Caco-2 (cell line): Measurements from ENCODE around the gene ARMC2. TPM values are rescaled to one million over a fixed set of nuclear protein-coding genes. Genes with fewer than 3 reads are reported as not detected.

Experiments
- BruUV-seq: library from RNA; stranded (reverse); fragments of 400-500 nt; replicated peaks from 2 replicates; lab custom pipeline; 2021; lab: Mats Ljungman, UMichigan
- CTCF ChIA-PET: fragments of 300-600 bp; sonication (Branson Sonifier 250); formaldehyde crosslinking; loops from one replicate; lab custom pipeline; 2022; ENCODE audit warnings: antibody characterized with exemption; lab: Charles Lee
- POLR2A ChIA-PET: fragments of 300-600 bp; sonication (Branson Sonifier 250); formaldehyde crosslinking; loops from one replicate; lab custom pipeline; 2022; ENCODE audit warnings: antibody characterized with exemption; lab: Charles Lee
- DNase-seq, 2 experiments: peaks; one replicate each; pipeline versions ENCODE4 v3.0.0 to v3.0.0-alpha.2; 2020 to 2022
- H3K27me3 ChIP-seq: replicated peaks from 2 replicates; pipeline ENCODE4 v1.6.0; 2011; ENCODE audit warnings: low read length; ENCODE audit not compliant: control insufficient read depth, insufficient read depth
- H3K36me3 ChIP-seq: 2 replicates; pipeline ENCODE4 v1.5.1; 2011; ENCODE audit warnings: low read length; ENCODE audit not compliant: control insufficient read depth, insufficient read depth
- H3K4me1 ChIP-seq: fragments of 250-450 bp; sonication (Bioruptor Pico); 2 replicates; pipeline ENCODE4 v1.5.1; 2020; ENCODE audit warnings: mild to moderate bottlenecking
- H3K4me3 ChIP-seq: 2 replicates; pipeline ENCODE4 v1.5.1; 2011; ENCODE audit warnings: low read depth, mild to moderate bottlenecking, control low read depth, low read length
- H3K9me3 ChIP-seq: fragments of 250-450 bp; sonication (Bioruptor Pico); 2 replicates; pipeline ENCODE4 v1.5.1; 2020; ENCODE audit warnings: mild to moderate bottlenecking, moderate library complexity
- H3K27ac Mint-ChIP-seq: one replicate; pipeline ENCODE4 v1.8.0; 2022; ENCODE audit warnings: mixed read lengths; ENCODE audit not compliant: unreplicated experiment
- H3K27me3 Mint-ChIP-seq: one replicate; pipeline ENCODE4 v1.8.0; 2022; ENCODE audit warnings: mixed read lengths; ENCODE audit not compliant: insufficient read depth, unreplicated experiment
- H3K36me3 Mint-ChIP-seq: one replicate; pipeline ENCODE4 v1.8.0; 2022; ENCODE audit warnings: mild to moderate bottlenecking, mixed read lengths; ENCODE audit not compliant: insufficient read depth, unreplicated experiment
- H3K4me1 Mint-ChIP-seq: one replicate; pipeline ENCODE4 v1.8.0; 2022; ENCODE audit warnings: low read depth, mixed read lengths; ENCODE audit not compliant: unreplicated experiment
- H3K4me3 Mint-ChIP-seq: one replicate; pipeline ENCODE4 v1.8.0; 2022; ENCODE audit warnings: mild to moderate bottlenecking, moderate library complexity, mixed read lengths; ENCODE audit not compliant: unreplicated experiment
- H3K9me3 Mint-ChIP-seq: one replicate; pipeline ENCODE4 v1.8.0; 2022; ENCODE audit warnings: mixed read lengths; ENCODE audit not compliant: unreplicated experiment
- intact Hi-C: fragments of 100-400 bp; cut with micrococcal nuclease; formaldehyde crosslinking; loops from one replicate; pipeline ENCODE4 v1.10.0; 2022; ENCODE audit not compliant: unreplicated experiment
- total RNA-seq: library from RNA; stranded (reverse); gene quantifications from 2 replicates; pipeline ENCODE4 v1.2.3, GENCODE V29; 2022
- TF ChIP-seq, protein P1 (sequence below), 2 experiments: fragments of 200-600 bp in 1 of 2; IDR thresholded peaks; 1 replicate in 1 of 2; 2 replicates in 1 of 2; pipeline versions ENCODE4 v1.5.1 to v1.8.0; 2011 to 2022; ENCODE audit warnings: antibody characterized with exemption in 1 of 2, control low read depth in 1 of 2, inconsistent platforms in 1 of 2, low read depth in 1 of 2, low read length in 1 of 2, mild to moderate bottlenecking in 1 of 2, moderate library complexity in 1 of 2; ENCODE audit not compliant: insufficient read depth in 1 of 2, severe bottlenecking in 1 of 2, unreplicated experiment in 1 of 2

ARMC2 gene
- total RNA-seq, 1 experiment from 2014 or later = 7.8 TPM

DNA sequence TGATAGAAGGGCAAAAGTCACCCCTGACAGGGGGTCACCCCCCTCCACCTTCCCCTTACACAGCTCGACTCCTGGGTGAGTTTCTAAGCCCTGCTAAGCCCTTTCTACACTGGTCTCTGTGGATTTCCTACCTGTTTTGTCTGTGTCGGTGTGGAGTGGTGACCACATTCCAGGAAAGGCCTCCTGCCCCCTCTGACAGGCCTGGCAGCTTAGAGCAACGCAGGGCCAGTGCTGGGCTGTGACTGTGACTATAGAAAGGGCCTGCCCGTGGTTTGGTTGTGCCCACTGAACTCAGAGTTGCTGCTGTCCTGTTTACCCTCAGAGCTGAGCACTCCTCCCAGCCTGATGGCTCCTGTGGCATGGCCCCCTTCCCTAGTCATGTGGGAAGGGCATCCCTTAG is 109.0 kb downstream of the ARMC2 start:
- H3K4me3 ChIP-seq = no peak overlapping the region
- BruUV-seq = no TSS peak
- CTCF ChIA-PET = no interaction called here
- no peak for DNase-seq
- POLR2A ChIA-PET = no interaction called here
- Mint-ChIP-seq H3K4me1 (no peaks in the 10 kb centered on the region), H3K36me3 (no peaks in the 10 kb centered on the region), H3K27ac (no peak overlapping the region), H3K9me3 (no peaks in the 10 kb centered on the region), H3K27me3 (no peaks in the 10 kb centered on the region), H3K4me3 (no peak overlapping the region)
- TF ChIP-seq, protein P1, sequence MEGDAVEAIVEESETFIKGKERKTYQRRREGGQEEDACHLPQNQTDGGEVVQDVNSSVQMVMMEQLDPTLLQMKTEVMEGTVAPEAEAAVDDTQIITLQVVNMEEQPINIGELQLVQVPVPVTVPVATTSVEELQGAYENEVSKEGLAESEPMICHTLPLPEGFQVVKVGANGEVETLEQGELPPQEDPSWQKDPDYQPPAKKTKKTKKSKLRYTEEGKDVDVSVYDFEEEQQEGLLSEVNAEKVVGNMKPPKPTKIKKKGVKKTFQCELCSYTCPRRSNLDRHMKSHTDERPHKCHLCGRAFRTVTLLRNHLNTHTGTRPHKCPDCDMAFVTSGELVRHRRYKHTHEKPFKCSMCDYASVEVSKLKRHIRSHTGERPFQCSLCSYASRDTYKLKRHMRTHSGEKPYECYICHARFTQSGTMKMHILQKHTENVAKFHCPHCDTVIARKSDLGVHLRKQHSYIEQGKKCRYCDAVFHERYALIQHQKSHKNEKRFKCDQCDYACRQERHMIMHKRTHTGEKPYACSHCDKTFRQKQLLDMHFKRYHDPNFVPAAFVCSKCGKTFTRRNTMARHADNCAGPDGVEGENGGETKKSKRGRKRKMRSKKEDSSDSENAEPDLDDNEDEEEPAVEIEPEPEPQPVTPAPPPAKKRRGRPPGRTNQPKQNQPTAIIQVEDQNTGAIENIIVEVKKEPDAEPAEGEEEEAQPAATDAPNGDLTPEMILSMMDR (IDR thresholded peaks at IDR 0.05; ENCODE audit: insufficient read depth in 1 of 2, low read depth in 1 of 2, low read length in 1 of 2, severe bottlenecking in 1 of 2, unreplicated experiment in 1 of 2) = no peak
- H3K4me1 ChIP-seq = no peaks in the 10 kb centered on the region; the same call in 1 of the 2 replicates
- no peaks in the 10 kb centered on the region for H3K9me3 ChIP-seq
- H3K27me3 ChIP-seq = no peaks in the 10 kb centered on the region
- H3K36me3 ChIP-seq = no peaks in the 10 kb centered on the region
- intact Hi-C loops = no loop called here

DNA sequence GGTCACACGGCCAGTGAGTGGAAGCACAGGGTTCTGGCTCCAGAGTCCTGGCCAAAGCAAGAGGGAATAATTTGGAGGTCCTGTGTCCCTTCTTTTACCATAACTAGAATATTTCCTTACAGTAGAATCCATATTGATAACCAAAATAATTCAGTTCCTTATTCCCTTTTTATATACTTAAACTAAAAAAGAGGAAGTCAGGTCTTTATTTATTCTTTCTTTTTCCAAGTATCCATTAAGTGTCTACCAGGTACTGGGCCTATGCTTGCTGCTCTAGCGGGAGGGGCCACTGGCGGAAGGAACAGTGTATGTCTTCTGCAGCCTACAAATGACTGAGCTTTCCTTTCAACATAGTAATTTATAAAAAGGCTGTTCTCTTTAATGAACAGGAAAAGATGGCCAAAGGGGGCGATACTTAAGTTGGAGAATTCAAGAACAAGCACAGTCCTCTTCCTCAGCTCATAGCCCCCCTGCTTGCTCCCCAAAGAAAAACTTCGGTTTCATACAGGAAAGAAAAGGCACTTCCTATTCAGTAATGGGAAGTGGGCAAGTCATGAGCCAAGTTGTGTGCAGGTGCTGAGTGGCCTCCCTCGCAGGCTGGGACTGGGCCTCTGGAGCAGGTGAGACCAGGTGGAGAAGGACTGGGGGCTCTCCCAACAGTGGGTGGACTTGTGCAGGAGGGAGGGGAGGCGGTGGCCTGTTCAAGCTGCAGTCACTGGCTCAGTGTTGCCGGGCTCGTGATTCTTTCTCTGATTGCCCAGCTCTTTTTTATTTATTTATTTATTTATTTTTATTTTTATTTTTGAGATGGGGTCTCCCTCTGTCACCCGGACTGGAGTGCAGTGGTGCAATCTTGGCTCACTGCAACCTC is 110.9 kb downstream of the ARMC2 start:
- no peak overlapping the region for H3K27ac Mint-ChIP-seq
- POLR2A ChIA-PET = no interaction called here

DNA sequence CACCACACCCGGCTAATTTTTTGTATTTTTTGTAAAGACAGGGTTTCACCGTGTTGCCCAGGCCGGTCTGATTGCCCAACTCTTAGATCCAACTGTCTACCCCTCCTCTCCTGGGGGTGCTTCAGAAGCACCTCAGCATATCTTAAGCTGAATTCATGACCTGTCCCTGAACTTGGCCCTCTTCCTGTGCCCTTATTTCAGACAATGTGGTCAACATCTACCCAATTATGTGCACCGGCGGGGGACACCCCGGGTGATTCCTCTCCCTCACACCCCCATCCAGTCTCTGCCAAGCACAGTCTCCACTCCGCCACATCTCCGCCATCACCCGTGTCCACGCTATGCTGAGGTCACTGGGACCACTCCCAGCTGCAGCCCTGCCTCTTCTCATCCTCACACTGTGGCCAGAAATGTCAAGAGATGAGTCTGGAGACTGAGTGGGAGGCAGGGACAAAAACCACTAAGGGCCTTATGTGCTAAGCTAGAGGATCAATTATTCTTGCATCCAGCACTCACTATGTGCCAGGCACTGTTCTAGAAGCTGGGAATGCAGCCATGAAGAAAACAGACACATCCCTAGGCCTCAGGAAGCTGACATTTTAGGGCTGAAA is 111.9 kb downstream of the ARMC2 start:
- BruUV-seq = no TSS peak
- TF ChIP-seq, protein P1 (IDR thresholded peaks at IDR 0.05; ENCODE audit: insufficient read depth in 1 of 2, low read depth in 1 of 2, low read length in 1 of 2, severe bottlenecking in 1 of 2, unreplicated experiment in 1 of 2) = no peak
- Mint-ChIP-seq H3K9me3 (no peaks in the 10 kb centered on the region), H3K27ac (no peak overlapping the region), H3K36me3 (no peaks in the 10 kb centered on the region), H3K4me1 (no peaks in the 10 kb centered on the region), H3K27me3 (no peaks in the 10 kb centered on the region), H3K4me3 (no peak overlapping the region)
- Histone ChIP-seq H3K9me3 (no peaks in the 10 kb centered on the region), H3K4me1 (no peaks in the 10 kb centered on the region), H3K27me3 (no peaks in the 10 kb centered on the region), H3K4me3 (no peak overlapping the region), H3K36me3 (no peaks in the 10 kb centered on the region)
- POLR2A ChIA-PET = interaction anchor here (0.5 kb wide), 1 partner anchor 125 kb away, joined by 4 read pairs; no protein-coding TSS in a partner anchor
- DNase-seq = no peak
- CTCF ChIA-PET = no interaction called here
- intact Hi-C loops = no loop called here

More for the DNA sequence above, 110.9 kb downstream of the ARMC2 start:
- no peak for DNase-seq
- CTCF ChIA-PET = interaction anchor here (0.8 kb wide), 1 partner anchor 12 kb away, joined by 3 read pairs; no protein-coding TSS in a partner anchor
- Histone ChIP-seq H3K9me3 (no peaks in the 10 kb centered on the region), H3K4me3 (no peak overlapping the region), H3K36me3 (no peaks in the 10 kb centered on the region), H3K27me3 (no peaks in the 10 kb centered on the region), H3K4me1 (no peaks in the 10 kb centered on the region)
- Mint-ChIP-seq H3K4me3 (no peak overlapping the region), H3K36me3 (no peaks in the 10 kb centered on the region), H3K9me3 (no peaks in the 10 kb centered on the region), H3K4me1 (no peaks in the 10 kb centered on the region), H3K27me3 (no peaks in the 10 kb centered on the region)
- TF ChIP-seq, protein P1 (IDR thresholded peaks at IDR 0.05; ENCODE audit: insufficient read depth in 1 of 2, low read depth in 1 of 2, low read length in 1 of 2, severe bottlenecking in 1 of 2, unreplicated experiment in 1 of 2) = no peak
- intact Hi-C loops = no loop called here
- no TSS peak for BruUV-seq
